ENCODE results near the gene ARSA. TPM values are rescaled to one million over a fixed set of nuclear protein-coding genes. Genes with fewer than 3 reads are reported as not detected.

The ARSA gene
- 17.6 TPM for total RNA-seq

DNA sequence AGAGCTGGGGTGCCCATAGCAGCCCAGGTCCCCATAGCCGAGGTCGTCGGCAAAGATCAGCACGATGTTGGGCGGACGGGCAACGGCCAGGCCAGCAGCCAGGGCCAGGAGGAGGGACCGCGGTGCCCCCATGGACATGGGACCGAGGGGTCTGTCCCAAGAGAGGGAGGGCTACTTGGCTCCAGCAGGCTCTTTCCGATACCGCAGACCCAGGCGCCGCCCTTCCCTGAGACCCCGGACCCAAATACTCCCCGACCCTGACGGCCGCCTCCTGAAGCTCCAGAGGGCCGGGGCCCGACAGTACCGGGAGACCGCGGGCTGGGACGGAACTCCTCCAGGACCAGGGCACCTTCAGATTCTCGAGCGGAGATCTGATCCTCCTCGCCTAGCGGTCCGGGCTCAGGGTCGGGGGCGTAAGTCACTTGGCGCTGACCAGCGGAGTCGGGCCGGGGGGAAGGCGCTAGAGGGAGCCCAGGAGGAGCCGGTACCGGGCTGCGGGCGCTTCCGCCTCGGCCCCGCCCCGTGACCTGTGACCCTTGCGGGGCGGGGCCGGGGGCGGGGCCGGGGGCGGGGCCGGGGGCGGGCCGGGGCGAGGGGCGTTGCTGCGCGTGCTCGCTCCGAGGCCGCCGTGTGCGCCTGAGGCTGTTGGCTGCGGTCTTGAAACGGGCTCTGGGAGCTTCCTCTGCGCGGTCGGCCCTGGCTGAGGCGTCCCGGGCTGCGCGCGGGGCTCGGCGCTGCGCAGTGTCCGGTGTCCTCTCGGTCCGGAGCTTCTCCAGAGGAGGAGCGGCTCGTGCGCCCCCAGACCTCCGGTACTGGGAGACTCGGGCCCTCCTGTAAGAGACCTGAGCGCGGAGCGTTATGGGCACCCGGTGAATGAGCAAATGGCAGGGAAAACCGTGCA is at the start of gene ARSA:
TSS of gene ARSA (minus strand) at position 511 of the 901 bp plus-strand sequence. CDS start at position 138, 373 bp downstream.

DNA sequence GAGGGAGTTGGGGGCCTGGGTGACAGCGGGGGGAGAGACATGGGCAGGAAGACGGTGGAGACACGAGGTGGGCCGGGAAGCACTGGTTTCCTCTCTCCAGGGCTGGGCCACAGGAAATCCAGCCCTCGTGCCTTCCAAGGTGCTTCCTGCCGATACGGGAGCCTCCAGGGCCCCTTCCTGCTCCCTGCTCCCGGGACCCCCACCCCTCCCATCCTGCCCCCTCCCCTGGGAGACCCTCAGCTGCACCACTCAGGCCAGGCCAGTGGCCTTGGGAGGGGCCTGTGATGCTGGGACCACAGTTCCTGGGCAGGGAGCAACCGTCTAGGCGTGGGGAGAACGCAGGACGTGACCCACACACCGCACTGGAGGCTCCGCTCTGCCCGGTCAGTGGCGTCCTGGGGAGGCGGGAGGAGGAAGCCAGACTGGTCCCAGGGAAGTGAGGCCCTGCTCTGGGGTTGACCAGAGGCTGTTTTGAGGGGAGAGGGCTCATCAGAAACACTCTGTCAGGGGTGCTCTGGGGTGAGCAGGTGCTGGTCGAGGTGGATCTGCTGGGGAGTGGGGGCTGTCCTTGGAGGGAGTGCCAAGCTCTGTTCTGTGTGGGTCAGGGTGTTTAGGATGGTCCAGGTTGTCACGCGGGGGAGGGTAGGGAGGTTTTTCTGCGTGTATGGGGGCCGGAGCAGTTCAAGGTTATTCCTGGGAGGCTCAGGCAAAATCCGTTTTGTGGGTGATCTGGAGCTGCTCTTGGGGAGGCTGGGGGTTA is 44.7 kb upstream of the ARSA start, which contains the start of gene SHANK3:
TSS of gene SHANK3 (plus strand) at position 353 of the 760 bp plus-strand sequence.

GRCh38 chr22:50600538-50600937 is 27.4 kb downstream of the ARSA start, which contains the start of gene MAPK8IP2:
MAPK8IP2 (plus strand) TSS chr22:50600793; CDS start chr22:50600819, 26 bp downstream.

GRCh38 chr22:50582493-50583293 is 45.3 kb downstream of the ARSA start, which contains the start of gene CHKB:
CHKB (minus strand) TSS chr22:50582849; CDS start chr22:50582781, 68 bp downstream.

DNA sequence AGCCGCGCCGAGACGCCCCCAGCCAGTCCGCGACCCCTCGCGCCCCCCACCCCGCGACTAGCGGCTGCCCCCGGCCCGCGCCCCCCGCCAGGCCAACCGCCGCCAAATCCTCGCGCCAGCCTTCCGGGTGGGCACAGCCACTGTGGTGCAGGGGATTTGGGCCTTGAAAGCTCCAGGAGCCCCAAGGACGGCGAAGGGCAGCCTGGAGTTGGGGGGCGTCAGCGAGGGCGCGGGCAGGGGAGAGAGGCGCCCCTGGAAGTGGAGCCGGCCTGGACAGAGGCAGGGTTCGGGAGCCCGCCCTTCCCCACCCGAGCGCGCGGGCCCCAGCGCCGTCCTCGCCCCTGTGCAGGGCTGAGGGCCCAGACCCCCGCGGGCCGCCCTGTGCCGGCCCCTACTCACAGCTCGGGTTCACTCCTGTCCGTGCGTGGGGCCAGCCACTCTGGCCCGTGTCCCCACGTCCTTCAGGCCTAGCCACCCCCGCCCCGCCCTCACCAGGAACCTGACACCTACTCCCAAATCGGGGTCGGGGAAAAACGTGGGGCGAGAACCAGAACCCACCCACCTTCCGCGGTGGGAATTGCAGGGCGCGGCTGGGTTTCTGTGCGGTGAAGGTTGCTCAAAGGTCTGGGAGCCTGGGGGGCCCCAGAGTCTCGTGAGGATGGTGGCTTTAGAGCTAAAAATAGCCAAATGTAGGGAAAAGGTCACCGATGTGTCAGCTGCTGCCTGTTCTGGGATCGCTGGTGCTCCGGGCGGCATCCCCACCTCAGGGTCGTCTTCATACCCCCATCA is 49.8 kb downstream of the ARSA start, which contains the start of gene CPT1B:
TSS of gene CPT1B (minus strand) at position 441 of the 789 bp plus-strand sequence. CDS start 512 bp downstream, outside the sequence.

Small RNA genes within 50 kb of the gene (small RNA-seq; reads per million reads assigned to genes)
- not detected for gene RF00019 (ENCODE audit: low replicate concordance)

Other genes starting within 250 kb of the ARSA start
- gene SBF1, start 153.1 kb downstream of the ARSA start, total RNA-seq, result 56.7 TPM
- gene ADM2, start 146.6 kb downstream of the ARSA start, total RNA-seq, result 2.2 TPM
- gene MIOX, start 141.3 kb downstream of the ARSA start, total RNA-seq, result 5.4 TPM
- 48.6 TPM for gene LMF2, start 120.5 kb downstream of the ARSA start, total RNA-seq
- 36.1 TPM for gene NCAPH2, start 119.9 kb downstream of the ARSA start, total RNA-seq
- 0.47 TPM for gene SCO2, start 102.6 kb downstream of the ARSA start, total RNA-seq
- 11.6 TPM for gene TYMP, start 98.1 kb downstream of the ARSA start, total RNA-seq
- 0.18 TPM for gene KLHDC7B, start 82.3 kb downstream of the ARSA start, total RNA-seq
- gene SYCE3, start 65.2 kb downstream of the ARSA start, total RNA-seq, result 0.58 TPM
- 20.6 TPM for gene CPT1B, start 49.7 kb downstream of the ARSA start, total RNA-seq
- gene CHKB, start 45.3 kb downstream of the ARSA start, total RNA-seq, result 70.8 TPM
- gene MAPK8IP2, start 27.4 kb downstream of the ARSA start, total RNA-seq, result 1.8 TPM
- 23.5 TPM for gene SHANK3, start 44.7 kb upstream of the ARSA start, total RNA-seq
- 0.18 TPM for gene ACR, start 110.1 kb upstream of the ARSA start, total RNA-seq
- gene RABL2B, start 155.5 kb upstream of the ARSA start, total RNA-seq, result 17.2 TPM

Measured in metanephros (tissue), 2 donors.